ENCODE measurements around the gene SLBP. TPM values are rescaled to one million over a fixed set of nuclear protein-coding genes. Genes with fewer than 3 reads are reported as not detected.

SLBP gene
- total RNA-seq, 1 experiment from 2014 or later: 72.1 TPM

GRCh38 chr4:1656986-1657385, 55.1 kb downstream of the SLBP start:
- Histone ChIP-seq H3K9me3 (no peaks in the 10 kb centered on the region), H3K36me3 (no peaks in the 10 kb centered on the region), H3K4me3 (no peak overlapping the region), H3K27me3 (no peaks in the 10 kb centered on the region)
- no peak for DNase-seq

- Histone ChIP-seq H3K27me3 (no peaks in the 10 kb centered on the region), H3K36me3 (no peaks in the 10 kb centered on the region), H3K9me3 (no peaks in the 10 kb centered on the region), H3K4me3 (no peak overlapping the region)
- no peak for DNase-seq
Measured at GRCh38 chr4:1656132-1656531, 56.0 kb downstream of the SLBP start.

- no peak for DNase-seq
- H3K27me3 ChIP-seq: no peaks in the 10 kb centered on the region
- no peaks in the 10 kb centered on the region for H3K36me3 ChIP-seq
- no peak overlapping the region for H3K4me3 ChIP-seq
- H3K9me3 ChIP-seq: no peaks in the 10 kb centered on the region
Measured at GRCh38 chr4:1655676-1656075, 56.4 kb downstream of the SLBP start.

GRCh38 chr4:1655081-1655480, 57.0 kb downstream of the SLBP start:
- no peak for DNase-seq
- Histone ChIP-seq H3K9me3 (no peaks in the 10 kb centered on the region), H3K27me3 (no peaks in the 10 kb centered on the region), H3K4me3 (no peak overlapping the region), H3K36me3 (no peaks in the 10 kb centered on the region)

GRCh38 chr4:1654216-1654955, 57.7 kb downstream of the SLBP start:
- DNase-seq: no peak
- no peaks in the 10 kb centered on the region for H3K27me3 ChIP-seq
- no peaks in the 10 kb centered on the region for H3K36me3 ChIP-seq
- H3K9me3 ChIP-seq: no peaks in the 10 kb centered on the region
- H3K4me3 ChIP-seq: no peak overlapping the region

- Histone ChIP-seq H3K4me3 (no peak overlapping the region), H3K9me3 (no peaks in the 10 kb centered on the region), H3K36me3 (no peaks in the 10 kb centered on the region), H3K27me3 (no peaks in the 10 kb centered on the region)
- no peak for DNase-seq
Measured at GRCh38 chr4:1653776-1654175, 58.3 kb downstream of the SLBP start.

- Histone ChIP-seq H3K27me3 (no peaks in the 10 kb centered on the region), H3K4me3 (no peak overlapping the region), H3K9me3 (no peaks in the 10 kb centered on the region), H3K36me3 (no peaks in the 10 kb centered on the region)
- DNase-seq: no peak
Measured at GRCh38 chr4:1652088-1652487, 60.0 kb downstream of the SLBP start.

GRCh38 chr4:1651609-1652008, 60.5 kb downstream of the SLBP start:
- DNase-seq: no peak
- Histone ChIP-seq H3K36me3 (no peaks in the 10 kb centered on the region), H3K9me3 (no peaks in the 10 kb centered on the region), H3K4me3 (no peak overlapping the region), H3K27me3 (no peaks in the 10 kb centered on the region)

- Histone ChIP-seq H3K4me3 (no peak overlapping the region), H3K36me3 (no peaks in the 10 kb centered on the region), H3K27me3 (no peaks in the 10 kb centered on the region), H3K9me3 (no peaks in the 10 kb centered on the region)
- DNase-seq: no peak
Measured at GRCh38 chr4:1648962-1649361, 63.2 kb downstream of the SLBP start.

- Histone ChIP-seq H3K4me3 (no peak overlapping the region), H3K9me3 (no peaks in the 10 kb centered on the region), H3K36me3 (no peaks in the 10 kb centered on the region), H3K27me3 (no peaks in the 10 kb centered on the region)
- no peak for DNase-seq
Measured at GRCh38 chr4:1647432-1647831, 64.7 kb downstream of the SLBP start.

GRCh38 chr4:1646690-1647089, 65.4 kb downstream of the SLBP start:
- no peaks in the 10 kb centered on the region for H3K36me3 ChIP-seq
- H3K27me3 ChIP-seq: no peaks in the 10 kb centered on the region
- H3K9me3 ChIP-seq: no peaks in the 10 kb centered on the region
- H3K4me3 ChIP-seq: no peak overlapping the region
- DNase-seq: no peak

- no peak for DNase-seq
- H3K36me3 ChIP-seq: no peaks in the 10 kb centered on the region
Measured at GRCh38 chr4:1644891-1645657, 67.0 kb downstream of the SLBP start.

GRCh38 chr4:1643971-1644735, 68.0 kb downstream of the SLBP start:
- DNase-seq: no peak
- no peaks in the 10 kb centered on the region for H3K9me3 ChIP-seq
- no peaks in the 10 kb centered on the region for H3K36me3 ChIP-seq
- no peaks in the 10 kb centered on the region for H3K27me3 ChIP-seq
- H3K4me3 ChIP-seq: no peak overlapping the region

More at GRCh38 chr4:1644891-1645657, 67.0 kb downstream of the SLBP start:
- no peak overlapping the region for H3K4me3 ChIP-seq
- H3K27me3 ChIP-seq: no peaks in the 10 kb centered on the region
- no peaks in the 10 kb centered on the region for H3K9me3 ChIP-seq

Other genes with a start within 250 kb of the SLBP start
- 2.6 and 4.0 TPM in 2 replicates for gene FAM53A, start 28.0 kb downstream of the SLBP start, total RNA-seq (2014; rRNA removed; shearing (Covaris generic); ENCODE audit: low replicate concordance)
- gene TMEM129, start 9.0 kb upstream of the SLBP start, total RNA-seq (2014; rRNA removed; shearing (Covaris generic); ENCODE audit: low replicate concordance): 11.2 and 15.7 TPM in 2 replicates
- gene TACC3, start 9.2 kb upstream of the SLBP start, total RNA-seq (2014; rRNA removed; shearing (Covaris generic); ENCODE audit: low replicate concordance): 67.1 and 72.9 TPM in 2 replicates
- gene FGFR3, start 81.0 kb upstream of the SLBP start, total RNA-seq (2014; rRNA removed; shearing (Covaris generic); ENCODE audit: low replicate concordance): 0.07 and 8.9 TPM in 2 replicates
- 31.7 and 49.4 TPM in 2 replicates for gene LETM1, start 143.8 kb upstream of the SLBP start, total RNA-seq (2014; rRNA removed; shearing (Covaris generic); ENCODE audit: low replicate concordance)
- gene NSD2, start 159.1 kb upstream of the SLBP start, total RNA-seq (2014; rRNA removed; shearing (Covaris generic); ENCODE audit: low replicate concordance): 34.1 and 39.9 TPM in 2 replicates